T-cell (primary cell): ENCODE data around the gene PLCB4. TPM values are rescaled to one million over a fixed set of nuclear protein-coding genes. Genes with fewer than 3 reads are reported as not detected.

Experiments used
- ATAC-seq, 4 experiments: fragments of 200-7000 bp in 3 of 4; fragments of 150-1000 bp in 1 of 4; cut with Tn5 transposase; replicated peaks in 1 of 4; 1 replicate in 3 of 4; 2 replicates in 1 of 4; pipeline ENCODE4 v1.10.0; 2021; ENCODE audit warnings: moderate library complexity in 3 of 4, mild to moderate bottlenecking in 2 of 4, moderate number of reproducible peaks in 1 of 4
- CTCF ChIA-PET, 2 donors: fragments of 300-600 bp; sonication (Branson Sonifier 250); formaldehyde crosslinking; loops; one replicate each; lab custom pipeline; 2022; ENCODE audit warnings: antibody characterized with exemption in 2 of 2; lab: Charles Lee
- POLR2A ChIA-PET, 2 donors: fragments of 300-600 bp; sonication (Branson Sonifier 250); formaldehyde crosslinking; loops; one replicate each; lab custom pipeline; 2022; ENCODE audit warnings: antibody characterized with exemption in 2 of 2; lab: Charles Lee
- DNase-seq, 35 experiments: peaks; one replicate each; pipeline versions ENCODE4 v3.0.0 to v3.0.0-alpha.2; 2013 to 2023
- H3K27ac ChIP-seq: one replicate; pipeline ENCODE4 v1.5.1; 2013; ENCODE audit warnings: low read length
- H3K27me3 ChIP-seq, 2 experiments: replicated peaks in 1 of 2; 1 replicate in 1 of 2; 2 replicates in 1 of 2; pipeline versions ENCODE4 v1.6.1 to v1.7.0; 2013; ENCODE audit warnings: low read length in 1 of 2, mixed read lengths in 1 of 2; ENCODE audit not compliant: control insufficient read depth in 2 of 2, insufficient read depth in 2 of 2; ENCODE audit errors: extremely low read depth in 1 of 2
- H3K36me3 ChIP-seq, 2 donors: 1 replicate in 1 of 2; 2 replicates in 1 of 2; pipeline versions ENCODE4 v1.6.1 to v1.7.0; 2013; ENCODE audit warnings: low read length in 1 of 2; ENCODE audit not compliant: control insufficient read depth in 2 of 2, insufficient read depth in 1 of 2; ENCODE audit errors: extremely low read depth in 1 of 2
- H3K4me1 ChIP-seq, 2 experiments: 1 replicate in 1 of 2; 2 replicates in 1 of 2; pipeline versions ENCODE4 v1.6.1 to v1.7.0; 2013; ENCODE audit warnings: low read length in 2 of 2, mixed read lengths in 1 of 2; ENCODE audit not compliant: insufficient read depth in 2 of 2, control insufficient read depth in 1 of 2; ENCODE audit errors: extremely low read depth in 1 of 2
- H3K4me3 ChIP-seq, 2 donors: 1 replicate in 1 of 2; 2 replicates in 1 of 2; pipeline versions ENCODE4 v1.5.1 to v1.7.0; 2013; ENCODE audit warnings: mild to moderate bottlenecking in 2 of 2, low read length in 1 of 2, moderate library complexity in 1 of 2; ENCODE audit not compliant: control insufficient read depth in 1 of 2; ENCODE audit errors: extremely low read depth in 1 of 2
- H3K9me3 ChIP-seq: 2 replicates; pipeline ENCODE4 v1.7.0; 2013
- H3K27ac Mint-ChIP-seq, 2 donors: one replicate each; pipeline ENCODE4 v1.8.0; 2020 to 2021; ENCODE audit warnings: mild to moderate bottlenecking in 2 of 2, mixed read lengths in 2 of 2
- H3K27me3 Mint-ChIP-seq, 2 donors: one replicate each; pipeline ENCODE4 v1.8.0; 2021 to 2022; ENCODE audit warnings: mixed read lengths in 2 of 2
- H3K36me3 Mint-ChIP-seq: one replicate; pipeline ENCODE4 v1.8.0; 2021; ENCODE audit warnings: mixed read lengths
- H3K4me1 Mint-ChIP-seq, 3 donors: one replicate each; pipeline ENCODE4 v1.8.0; 2020 to 2022; ENCODE audit warnings: mixed read lengths in 3 of 3, mild to moderate bottlenecking in 1 of 3
- H3K4me3 Mint-ChIP-seq, 3 donors: one replicate each; pipeline ENCODE4 v1.8.0; 2020 to 2022; ENCODE audit warnings: mild to moderate bottlenecking in 3 of 3, mixed read lengths in 3 of 3, moderate library complexity in 3 of 3
- H3K9me3 Mint-ChIP-seq, 3 donors: one replicate each; pipeline ENCODE4 v1.8.0; 2020 to 2022; ENCODE audit warnings: mixed read lengths in 3 of 3
- WGBS: methylation state at CpG from one replicate; pipeline ENCODE4 v1.1.5; 2013; ENCODE audit warnings: missing lambda C conversion rate; ENCODE audit not compliant: insufficient coverage; 5-methylcytosine and 5-hydroxymethylcytosine counted together
- total RNA-seq, 35 experiments: library from RNA in 6 of 35; stranded (reverse) in 6 of 35; fragments of 120-200 nt in 1 of 35; gene quantifications; one replicate each; pipeline versions ENCODE4 v1.2.1 to v1.2.4 and lab custom pipeline; 2013 to 2026

Gene PLCB4
- total RNA-seq, 5 donors from 2014 or later (not counting 1 experiment from before 2014, with no cell fraction given), result 0.06 to 0.07 TPM; not detected in 3

- Histone ChIP-seq H3K9me3 (no peaks in the 10 kb centered on the region), H3K27ac (no peak overlapping the region), H3K4me1 (peaks cover 0 to 17% of the 10 kb centered on the region in 2 experiments), H3K27me3 (no peaks in the 10 kb centered on the region), H3K4me3 (no peak overlapping the region), H3K36me3 (no peaks in the 10 kb centered on the region)
- Mint-ChIP-seq H3K36me3 (no peaks in the 10 kb centered on the region), H3K9me3 (peaks cover 5 to 41% (median 22%) of the 10 kb centered on the region in 3 donors), H3K4me3 (no peak overlapping the region), H3K27ac (no peak overlapping the region), H3K27me3 (peaks cover 0 to 3% of the 10 kb centered on the region in 2 donors), H3K4me1 (no peaks in the 10 kb centered on the region)
- ATAC-seq (no peak), DNase-seq (no peak)
- ChIA-PET CTCF (no interaction called here), POLR2A (no interaction called here)
These were observed 76.3 kb downstream of the PLCB4 start for GRCh38 chr20:9145142-9145541.

GRCh38 chr20:9146649-9147048 lies 77.8 kb downstream of the PLCB4 start:
- ATAC-seq (no peak), DNase-seq (no peak)
- Mint-ChIP-seq H3K36me3 (no peaks in the 10 kb centered on the region), H3K4me1 (no peaks in the 10 kb centered on the region), H3K4me3 (no peak overlapping the region), H3K27ac (no peak overlapping the region), H3K9me3 (peaks cover 8 to 38% (median 20%) of the 10 kb centered on the region in 3 donors), H3K27me3 (peaks cover 0 to 3% of the 10 kb centered on the region in 2 donors)
- Histone ChIP-seq H3K4me1 (peaks cover 0 to 17% of the 10 kb centered on the region in 2 experiments), H3K9me3 (no peaks in the 10 kb centered on the region), H3K27ac (no peak overlapping the region), H3K4me3 (no peak overlapping the region), H3K36me3 (no peaks in the 10 kb centered on the region), H3K27me3 (no peaks in the 10 kb centered on the region)
- WGBS, result no CpG with 5 or more reads among the region's 2 CpGs
- ChIA-PET CTCF (no interaction called here), POLR2A (no interaction called here)

- peaks cover 10 to 32% (median 19%) of the 10 kb centered on the region in 3 donors for H3K9me3 Mint-ChIP-seq
- no peak overlapping the region for H3K4me3 Mint-ChIP-seq
- no peaks in the 10 kb centered on the region for H3K36me3 Mint-ChIP-seq
- no CpG with 5 or more reads among the region's 2 CpGs for WGBS
- no peaks in the 10 kb centered on the region for H3K4me1 Mint-ChIP-seq
- ChIA-PET POLR2A (no interaction called here), CTCF (no interaction called here)
- no peak overlapping the region for H3K27ac ChIP-seq
- H3K27me3 Mint-ChIP-seq, result peaks cover 0 to 3% of the 10 kb centered on the region in 2 donors
- H3K4me1 ChIP-seq, result peaks cover 0 to 17% of the 10 kb centered on the region in 2 experiments
- H3K27me3 ChIP-seq, result no peaks in the 10 kb centered on the region
- no peaks in the 10 kb centered on the region for H3K36me3 ChIP-seq
- no peak for DNase-seq
- no peak overlapping the region for H3K27ac Mint-ChIP-seq
- H3K4me3 ChIP-seq, result no peak overlapping the region
- ATAC-seq, result no peak
- H3K9me3 ChIP-seq, result no peaks in the 10 kb centered on the region
These were observed 78.7 kb downstream of the PLCB4 start for GRCh38 chr20:9147547-9148024.

GRCh38 chr20:9148291-9148690 lies 79.4 kb downstream of the PLCB4 start:
- no peak overlapping the region for H3K4me3 ChIP-seq
- no peaks in the 10 kb centered on the region for H3K9me3 ChIP-seq
- peaks cover 0 to 3% of the 10 kb centered on the region in 2 donors for H3K27me3 Mint-ChIP-seq
- DNase-seq, result no peak
- WGBS, result no CpG with 5 or more reads among the region's 3 CpGs
- ATAC-seq, result no peak
- ChIA-PET CTCF (no interaction called here), POLR2A (no interaction called here)
- H3K27ac Mint-ChIP-seq, result no peak overlapping the region
- no peaks in the 10 kb centered on the region for H3K36me3 Mint-ChIP-seq
- H3K4me1 ChIP-seq, result peaks cover 0 to 17% of the 10 kb centered on the region in 2 experiments
- H3K36me3 ChIP-seq, result no peaks in the 10 kb centered on the region
- no peak overlapping the region for H3K4me3 Mint-ChIP-seq
- peaks cover 6 to 27% (median 23%) of the 10 kb centered on the region in 3 donors for H3K9me3 Mint-ChIP-seq
- H3K4me1 Mint-ChIP-seq, result no peaks in the 10 kb centered on the region
- no peak overlapping the region for H3K27ac ChIP-seq
- no peaks in the 10 kb centered on the region for H3K27me3 ChIP-seq

GRCh38 chr20:9149087-9149486 lies 80.2 kb downstream of the PLCB4 start:
- 82% methylated on average over 2 of the region's 3 CpGs for WGBS
- no peak for DNase-seq
- no peaks in the 10 kb centered on the region for H3K27me3 ChIP-seq
- no peaks in the 10 kb centered on the region for H3K9me3 ChIP-seq
- peaks cover 6 to 30% (median 23%) of the 10 kb centered on the region in 3 donors for H3K9me3 Mint-ChIP-seq
- H3K27me3 Mint-ChIP-seq, result peaks cover 0 to 3% of the 10 kb centered on the region in 2 donors
- H3K36me3 ChIP-seq, result no peaks in the 10 kb centered on the region
- H3K4me1 ChIP-seq, result peaks cover 0 to 12% of the 10 kb centered on the region in 2 experiments
- H3K27ac ChIP-seq, result no peak overlapping the region
- H3K4me3 Mint-ChIP-seq, result no peak overlapping the region
- no peaks in the 10 kb centered on the region for H3K36me3 Mint-ChIP-seq
- no peak for ATAC-seq
- ChIA-PET POLR2A (no interaction called here), CTCF (no interaction called here)
- no peak overlapping the region for H3K27ac Mint-ChIP-seq
- H3K4me1 Mint-ChIP-seq, result no peaks in the 10 kb centered on the region
- H3K4me3 ChIP-seq, result no peak overlapping the region

- Histone ChIP-seq H3K27ac (no peak overlapping the region), H3K36me3 (no peaks in the 10 kb centered on the region), H3K4me1 (peaks cover 0 to 8% of the 10 kb centered on the region in 2 experiments), H3K27me3 (no peaks in the 10 kb centered on the region), H3K4me3 (no peak overlapping the region), H3K9me3 (no peaks in the 10 kb centered on the region)
- H3K4me3 Mint-ChIP-seq, result no peak overlapping the region
- no peak for DNase-seq
- H3K36me3 Mint-ChIP-seq, result no peaks in the 10 kb centered on the region
- peaks cover 6 to 30% (median 25%) of the 10 kb centered on the region in 3 donors for H3K9me3 Mint-ChIP-seq
- H3K27me3 Mint-ChIP-seq, result peaks cover 0 to 3% of the 10 kb centered on the region in 2 donors
- H3K4me1 Mint-ChIP-seq, result no peaks in the 10 kb centered on the region
- no peak overlapping the region for H3K27ac Mint-ChIP-seq
- 100% methylated on average over 1 of the region's 4 CpGs for WGBS
- ChIA-PET POLR2A (no interaction called here), CTCF (no interaction called here)
- ATAC-seq, result no peak
These were observed 80.9 kb downstream of the PLCB4 start for GRCh38 chr20:9149796-9150195.

GRCh38 chr20:9150679-9151078 lies 81.8 kb downstream of the PLCB4 start:
- POLR2A ChIA-PET, result no interaction called here

More at GRCh38 chr20:9150679-9151078, 81.8 kb downstream of the PLCB4 start:
- WGBS, result no CpG with 5 or more reads among the region's 3 CpGs
- H3K27ac Mint-ChIP-seq, result no peak overlapping the region
- CTCF ChIA-PET, result no interaction called here
- H3K27me3 Mint-ChIP-seq, result peaks cover 0 to 3% of the 10 kb centered on the region in 2 donors
- no peak overlapping the region for H3K4me3 Mint-ChIP-seq
- no peak for ATAC-seq
- no peak overlapping the region for H3K4me3 ChIP-seq
- H3K27me3 ChIP-seq, result no peaks in the 10 kb centered on the region
- H3K4me1 ChIP-seq, result peaks cover 0 to 1% of the 10 kb centered on the region in 2 experiments
- H3K4me1 Mint-ChIP-seq, result no peaks in the 10 kb centered on the region
- no peak for DNase-seq
- H3K9me3 ChIP-seq, result no peaks in the 10 kb centered on the region
- H3K9me3 Mint-ChIP-seq, result peaks cover 10 to 33% (median 29%) of the 10 kb centered on the region in 3 donors
- H3K36me3 Mint-ChIP-seq, result no peaks in the 10 kb centered on the region
- H3K36me3 ChIP-seq, result no peaks in the 10 kb centered on the region
- no peak overlapping the region for H3K27ac ChIP-seq
